Aorta (tissue), 5 donors: ENCODE results near the gene PLXNA2. TPM values are rescaled to one million over a fixed set of nuclear protein-coding genes. Genes with fewer than 3 reads are reported as not detected.

Experiments used
- ATAC-seq: fragments of 200-7000 bp; cut with Tn5 transposase; one replicate; pipeline ENCODE4 v1.9.1; 2022; ENCODE audit warnings: moderate library complexity; ENCODE audit not compliant: low FRiP score
- DNase-seq, 2 donors: peaks; one replicate each; pipeline ENCODE4 v3.0.0-alpha.2; 2020
- H3K27ac ChIP-seq, 2 donors: one replicate each; pipeline ENCODE4 v1.5.1; 2013; ENCODE audit warnings: low read length in 2 of 2, mild to moderate bottlenecking in 2 of 2, moderate library complexity in 2 of 2, control low read depth in 1 of 2, inconsistent platforms in 1 of 2, low read depth in 1 of 2
- H3K27me3 ChIP-seq, 2 donors: one replicate each; pipeline ENCODE4 v1.6.1; 2013; ENCODE audit warnings: control low read depth in 1 of 2, low read length in 1 of 2, mild to moderate bottlenecking in 1 of 2, moderate library complexity in 1 of 2; ENCODE audit not compliant: insufficient read depth in 2 of 2, control insufficient read depth in 1 of 2
- H3K36me3 ChIP-seq, 2 donors: one replicate each; pipeline ENCODE4 v1.6.1; 2013; ENCODE audit warnings: control low read depth in 1 of 2, low read length in 1 of 2, mild to moderate bottlenecking in 1 of 2; ENCODE audit not compliant: insufficient read depth in 2 of 2, control insufficient read depth in 1 of 2
- H3K4me1 ChIP-seq, 2 donors: one replicate each; pipeline ENCODE4 v1.6.1; 2013; ENCODE audit warnings: low read length in 2 of 2, control low read depth in 1 of 2, mild to moderate bottlenecking in 1 of 2, moderate library complexity in 1 of 2; ENCODE audit not compliant: insufficient read depth in 2 of 2, control insufficient read depth in 1 of 2
- H3K4me3 ChIP-seq, 2 donors: one replicate each; pipeline ENCODE4 v1.5.1; 2013; ENCODE audit warnings: low read length in 2 of 2, control low read depth in 1 of 2, mild to moderate bottlenecking in 1 of 2
- H3K9me3 ChIP-seq: one replicate; pipeline ENCODE4 v1.6.1; 2013; ENCODE audit warnings: mild to moderate bottlenecking, low read length; ENCODE audit not compliant: control insufficient read depth
- WGBS, 2 donors: extraction: QIAGEN DNeasy Blood & Tissue Kit; methylation state at CpG; one replicate each; pipeline ENCODE4 v1.1.7; 2013; 5-methylcytosine and 5-hydroxymethylcytosine counted together
- intact Hi-C, 2 donors: fragments of 100-400 bp; cut with DNase I; formaldehyde crosslinking; loops; one replicate each; pipeline versions ENCODE4 v1.14.2 to v1.15.0; 2022
- polyA plus RNA-seq, 2 donors: library from polyadenylated mRNA; stranded (reverse); fragments of 200-250 nt; gene quantifications; one replicate each; pipeline ENCODE4 v1.2.3, GENCODE V29; 2013
- total RNA-seq, 2 donors: library from RNA; stranded (reverse); fragmentation: NEBNext Ultra II Directional; extraction: Animal tissue kit (Norgen Biotek cat#: 25700); gene quantifications; one replicate each; pipeline ENCODE4 v1.2.1, GENCODE V29; 2021
- donor health status: healthy with polysubstance abuse.
- donor health status: Bipolar disorder and iron deficiency.
- donor health status: DM: no; HTN: no; CAD: no.
- donor health status: DM: no; HTN: no; CAD: no.
- donor health status: DM: yes; HTN: yes; CAD: no.

PLXNA2 gene
- total and polyA plus RNA-seq, 4 donors, result 2.9 to 37.3 (median 30.0) TPM

DNA sequence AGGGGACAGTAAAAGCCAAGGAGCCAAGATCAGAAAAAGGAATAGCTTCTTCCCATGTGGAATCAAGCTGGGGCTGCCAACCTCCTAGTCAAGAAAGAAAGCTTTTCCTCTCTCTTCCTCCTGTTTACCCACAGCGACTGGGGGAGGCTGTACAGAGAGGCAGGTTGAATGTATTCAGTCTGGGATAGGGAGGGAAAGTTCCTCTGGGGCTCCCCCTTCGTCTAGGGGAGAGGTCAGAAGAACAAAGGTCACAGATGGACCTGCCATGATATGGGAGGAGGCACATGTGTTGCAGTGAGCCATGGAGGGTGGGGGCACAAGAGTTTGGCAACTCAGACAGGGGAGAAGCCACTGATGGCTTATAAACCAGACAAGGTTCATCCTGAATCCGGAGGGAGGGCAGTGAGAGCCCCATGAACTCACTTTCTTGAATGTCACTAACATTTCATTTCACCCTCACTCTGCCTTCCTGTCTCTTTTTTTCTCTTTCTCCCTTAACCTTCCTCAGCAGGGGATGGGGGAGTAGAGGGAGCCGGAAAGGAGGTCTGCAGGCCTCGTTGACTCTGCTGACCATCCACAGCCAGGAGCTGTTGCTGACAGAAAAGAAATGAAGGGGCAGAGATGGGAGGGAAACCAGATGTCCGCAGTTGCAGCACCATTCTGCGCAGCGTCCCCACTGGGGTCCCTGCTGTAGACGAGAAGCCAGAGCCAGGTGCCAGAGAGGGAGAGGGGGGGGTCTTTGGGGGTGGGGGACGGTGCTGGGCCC lies 61.1 kb downstream of the PLXNA2 start:
- Histone ChIP-seq H3K27ac (no peak overlapping the region), H3K4me1 (peaks cover 0 to 10% of the 10 kb centered on the region in 2 donors)
- no peak for ATAC-seq

DNA sequence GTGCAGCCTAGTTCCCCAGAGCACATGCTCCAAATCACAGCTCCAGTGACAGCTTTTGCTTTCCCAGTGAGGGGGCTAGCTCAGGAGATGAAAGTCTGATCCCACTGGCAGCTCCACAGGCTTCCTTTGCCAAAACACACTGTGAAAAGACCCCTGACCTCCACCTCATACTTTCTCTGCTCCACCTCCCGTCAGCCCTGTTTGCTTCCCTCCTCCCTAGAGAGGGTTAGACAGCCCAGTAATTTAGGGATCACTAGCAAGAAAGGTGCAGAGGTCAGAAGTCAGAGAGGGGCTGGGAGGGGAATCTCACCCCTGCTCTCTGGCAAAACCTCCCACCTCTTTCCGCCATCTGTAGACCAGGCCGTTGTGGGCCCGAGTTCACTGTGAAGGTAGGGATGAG lies 62.8 kb downstream of the PLXNA2 start:
- H3K4me1 ChIP-seq, result peaks cover 0 to 12% of the 10 kb centered on the region in 2 donors
- DNase-seq, result no peak
- intact Hi-C loops, result loop anchor here in 1 of 2 donors (10.0 kb wide), 1 partner anchor 53 kb away; no protein-coding TSS in a partner anchor

More for the DNA sequence above, 61.1 kb downstream of the PLXNA2 start:
- DNase-seq, result no peak
- no peaks in the 10 kb centered on the region for H3K27me3 ChIP-seq
- H3K4me3 ChIP-seq, result no peak overlapping the region
- 93% methylated on average over 10 of the region's 10 CpGs for WGBS, 2 donors
- intact Hi-C loops, result loop anchor here in 1 of 2 donors (10.0 kb wide), 1 partner anchor 52 kb away; no protein-coding TSS in a partner anchor
- H3K36me3 ChIP-seq, result no peaks in the 10 kb centered on the region
- H3K9me3 ChIP-seq, result no peaks in the 10 kb centered on the region

DNA sequence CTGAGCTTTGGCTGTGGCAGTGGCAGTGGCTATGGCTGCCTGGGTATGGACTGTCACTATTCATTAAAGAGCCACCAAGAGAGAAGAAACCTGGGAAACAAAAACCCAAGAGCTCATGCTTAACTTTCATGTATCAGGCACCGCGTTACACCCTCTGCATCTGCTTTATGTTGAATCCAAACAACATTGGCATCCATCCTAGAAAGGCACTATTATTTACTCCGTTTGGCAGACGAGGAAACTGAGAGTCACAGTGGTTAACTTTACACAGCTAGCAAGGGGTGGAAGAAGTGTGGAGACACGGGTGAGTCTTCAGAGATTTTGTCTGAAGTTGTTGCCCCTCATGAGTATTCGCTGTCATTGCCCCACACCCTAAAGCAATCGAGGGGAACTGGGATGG lies 63.8 kb downstream of the PLXNA2 start:
- no peaks in the 10 kb centered on the region for H3K27me3 ChIP-seq
- 85 to 87% methylated on average over 7 of the region's 7 CpGs for WGBS, 2 donors
- DNase-seq (no peak), ATAC-seq (no peak)
- intact Hi-C loops, result loop anchor here in 1 of 2 donors (10.0 kb wide), 1 partner anchor 54 kb away; no protein-coding TSS in a partner anchor
- no peaks in the 10 kb centered on the region for H3K36me3 ChIP-seq
- H3K9me3 ChIP-seq, result no peaks in the 10 kb centered on the region
- no peak overlapping the region for H3K27ac ChIP-seq
- H3K4me1 ChIP-seq, result peaks cover 0 to 12% of the 10 kb centered on the region in 2 donors
- no peak overlapping the region for H3K4me3 ChIP-seq

More for the DNA sequence above, 62.8 kb downstream of the PLXNA2 start:
- H3K27ac ChIP-seq, result no peak overlapping the region
- no peaks in the 10 kb centered on the region for H3K27me3 ChIP-seq
- H3K9me3 ChIP-seq, result no peaks in the 10 kb centered on the region
- 77 to 78% methylated on average over 4 of the region's 4 CpGs for WGBS, 2 donors
- H3K36me3 ChIP-seq, result no peaks in the 10 kb centered on the region
- no peak for ATAC-seq
- H3K4me3 ChIP-seq, result no peak overlapping the region

DNA sequence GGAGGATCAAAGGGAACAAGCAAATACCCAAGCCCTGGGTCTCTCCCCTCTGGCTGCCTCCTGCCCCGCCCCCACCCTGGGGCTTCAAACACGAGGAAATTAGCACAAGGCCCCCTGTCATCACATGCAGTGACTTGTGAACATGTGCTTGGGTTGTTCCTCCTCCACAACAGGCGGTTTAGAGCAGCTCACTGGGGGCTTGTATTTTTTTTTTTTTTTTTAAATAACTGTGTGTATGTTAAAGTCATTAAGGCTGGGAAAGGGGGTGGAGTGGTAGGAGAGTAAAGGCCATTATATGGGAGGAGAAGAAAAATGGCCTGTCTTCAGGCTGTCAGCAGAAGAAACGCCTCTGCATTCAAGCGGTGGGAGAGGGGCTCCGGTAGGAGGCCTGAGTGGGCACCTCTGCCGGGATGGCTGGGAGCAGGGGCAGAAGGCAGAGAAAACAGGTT lies 64.2 kb downstream of the PLXNA2 start:
- DNase-seq (no peak), ATAC-seq (no peak)
- no peaks in the 10 kb centered on the region for H3K9me3 ChIP-seq
- intact Hi-C loops, result loop anchor here in 1 of 2 donors (10.0 kb wide), 1 partner anchor 55 kb away; no protein-coding TSS in a partner anchor
- H3K36me3 ChIP-seq, result no peaks in the 10 kb centered on the region
- H3K27me3 ChIP-seq, result no peaks in the 10 kb centered on the region
- H3K4me3 ChIP-seq, result no peak overlapping the region
- 85 to 88% methylated on average over 7 of the region's 7 CpGs for WGBS, 2 donors
- H3K4me1 ChIP-seq, result peaks cover 0 to 12% of the 10 kb centered on the region in 2 donors
- no peak overlapping the region for H3K27ac ChIP-seq

DNA sequence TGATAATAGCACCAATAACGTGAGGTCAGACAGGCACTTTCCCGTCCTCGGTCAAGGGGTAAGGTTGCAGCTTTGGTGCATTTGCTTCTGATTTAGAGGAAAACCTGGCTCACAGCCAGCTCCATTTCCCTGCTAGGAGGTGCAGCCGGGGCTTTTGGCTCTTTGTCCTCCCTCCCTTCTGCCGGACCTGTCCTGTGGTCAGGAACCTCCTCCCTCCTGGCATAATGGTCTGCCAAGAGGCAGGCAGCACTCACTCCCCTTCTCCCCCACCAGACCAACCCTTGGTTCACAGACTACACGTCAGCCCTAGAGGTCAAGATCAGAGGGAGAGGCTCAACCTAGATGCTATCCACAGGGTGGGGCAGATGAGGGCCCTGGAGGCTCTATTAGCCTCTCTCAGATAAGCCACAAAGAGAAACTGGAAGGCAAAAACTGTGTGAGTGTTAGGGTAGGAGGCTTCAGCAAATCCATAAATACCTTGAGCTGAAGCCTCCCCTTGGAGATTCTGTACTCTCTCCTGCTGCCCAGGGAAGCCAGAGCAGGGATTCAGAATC lies 64.8 kb downstream of the PLXNA2 start:
- no peak overlapping the region for H3K4me3 ChIP-seq
- intact Hi-C loops, result no loop called here
- no peaks in the 10 kb centered on the region for H3K36me3 ChIP-seq
- H3K27ac ChIP-seq, result no peak overlapping the region
- H3K9me3 ChIP-seq, result no peaks in the 10 kb centered on the region
- no peak for DNase-seq
- no peaks in the 10 kb centered on the region for H3K27me3 ChIP-seq
- no peak for ATAC-seq
- WGBS, 2 donors, result 46 to 48% methylated on average over 6 of the region's 6 CpGs
- H3K4me1 ChIP-seq, result peaks cover 0 to 12% of the 10 kb centered on the region in 2 donors

DNA sequence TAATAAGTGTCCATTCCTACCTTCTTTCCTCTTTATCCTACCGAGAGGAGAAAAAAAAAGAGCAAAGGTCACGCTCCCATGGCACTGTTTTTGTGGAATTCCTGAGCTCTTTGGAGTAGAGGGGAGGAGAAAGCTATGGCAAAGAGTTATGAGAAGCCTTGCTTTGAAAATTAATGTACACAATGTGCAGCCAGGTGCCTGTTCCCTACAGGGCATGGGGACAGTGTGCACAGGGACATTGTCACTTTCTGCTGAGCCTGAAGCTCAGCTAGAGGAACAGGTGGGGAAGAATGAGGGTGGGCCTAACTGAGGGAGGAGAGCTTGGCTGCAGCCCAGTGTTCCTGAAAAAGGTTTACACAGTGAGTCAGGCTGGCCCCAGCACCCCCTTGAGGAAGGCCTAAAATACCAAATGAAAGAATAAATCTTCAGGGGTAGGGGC lies 66.1 kb downstream of the PLXNA2 start:
- no peaks in the 10 kb centered on the region for H3K36me3 ChIP-seq
- no peaks in the 10 kb centered on the region for H3K9me3 ChIP-seq
- H3K27ac ChIP-seq, result no peak overlapping the region
- ATAC-seq (peak; percentile 4), DNase-seq (peak in 1 of 2 donors; percentile 84)
- intact Hi-C loops, result no loop called here
- H3K4me3 ChIP-seq, result no peak overlapping the region
- peaks cover 0 to 12% of the 10 kb centered on the region in 2 donors for H3K4me1 ChIP-seq
- 53 to 60% methylated on average over 2 of the region's 2 CpGs for WGBS, 2 donors
- H3K27me3 ChIP-seq, result no peaks in the 10 kb centered on the region

DNA sequence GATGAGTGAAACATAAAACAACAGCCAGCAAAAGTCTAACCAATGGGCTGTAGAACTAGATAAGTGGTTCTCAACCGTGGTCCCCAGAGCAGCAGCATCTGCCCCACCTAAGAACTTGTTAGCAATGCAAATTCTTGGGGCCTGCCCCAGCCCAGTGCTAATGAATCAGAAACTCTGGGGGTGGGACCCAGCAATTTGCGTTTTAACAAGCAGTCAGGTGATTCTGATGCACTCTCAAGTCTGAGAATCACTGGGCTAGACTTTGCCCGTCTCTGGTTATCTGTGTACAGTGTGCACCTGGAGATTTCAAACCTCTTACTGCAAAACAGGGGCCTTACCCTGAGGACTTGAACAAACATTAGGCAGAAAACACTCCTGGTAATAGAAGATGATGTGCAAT lies 66.5 kb downstream of the PLXNA2 start:
- Histone ChIP-seq H3K4me3 (no peak overlapping the region), H3K27ac (no peak overlapping the region), H3K36me3 (no peaks in the 10 kb centered on the region), H3K4me1 (peaks cover 0 to 12% of the 10 kb centered on the region in 2 donors), H3K9me3 (no peaks in the 10 kb centered on the region), H3K27me3 (no peaks in the 10 kb centered on the region)
- WGBS, 2 donors, result 51 to 56% methylated on average over 3 of the region's 3 CpGs
- ATAC-seq (no peak), DNase-seq (no peak)
- intact Hi-C loops, result no loop called here

DNA sequence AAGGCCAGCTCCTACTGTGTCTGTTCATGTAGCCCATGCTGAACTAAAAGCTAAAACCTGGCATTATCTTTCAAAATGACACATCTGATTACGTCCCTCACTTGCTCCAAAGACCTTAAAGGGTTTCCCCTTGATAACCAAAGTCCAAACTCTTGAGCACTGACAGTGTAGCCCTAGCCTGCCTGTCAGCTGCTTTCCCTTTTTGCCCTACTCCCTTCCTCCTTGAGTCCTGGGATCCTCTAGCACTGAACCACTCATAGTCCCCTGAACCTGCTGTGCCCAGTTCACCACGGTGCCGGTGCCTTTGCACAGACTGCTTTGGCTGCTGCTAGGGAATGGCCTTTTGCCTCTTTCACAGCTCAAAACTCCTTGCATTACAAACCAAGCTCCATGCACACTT lies 67.5 kb downstream of the PLXNA2 start:
- Histone ChIP-seq H3K27ac (no peak overlapping the region), H3K4me1 (peaks cover 0 to 12% of the 10 kb centered on the region in 2 donors), H3K27me3 (no peaks in the 10 kb centered on the region), H3K4me3 (no peak overlapping the region), H3K9me3 (no peaks in the 10 kb centered on the region), H3K36me3 (no peaks in the 10 kb centered on the region)
- ATAC-seq (no peak), DNase-seq (no peak)
- intact Hi-C loops, result no loop called here
- 76% methylated on average over 3 of the region's 3 CpGs for WGBS, 2 donors
